Activated T-cell treated with anti-CD3 and anti-CD28 coated beads, Interleukin-2, amount 50 U/mL, for 4 hours (primary cell): ENCODE data around the gene SEC24C. TPM values are rescaled to one million over a fixed set of nuclear protein-coding genes. Genes with fewer than 3 reads are reported as not detected.

ENCODE experiments used
- ATAC-seq, 2 donors: fragments of 200-7000 bp; cut with Tn5 transposase; one replicate each; pipeline ENCODE4 v1.10.0; 2021
- DNase-seq: peaks from one replicate; pipeline ENCODE4 v3.0.0-alpha.2; 2020
- H3K27me3 Mint-ChIP-seq: one replicate; pipeline ENCODE4 v1.8.0; 2021; ENCODE audit warnings: low read depth, mixed read lengths
- H3K36me3 Mint-ChIP-seq: one replicate; pipeline ENCODE4 v1.8.0; 2022; ENCODE audit warnings: mixed read lengths; ENCODE audit not compliant: insufficient read depth
- H3K4me1 Mint-ChIP-seq: one replicate; pipeline ENCODE4 v1.8.0; 2021; ENCODE audit warnings: low read depth, mixed read lengths
- H3K4me3 Mint-ChIP-seq: one replicate; pipeline ENCODE4 v1.8.0; 2021; ENCODE audit warnings: mild to moderate bottlenecking, moderate library complexity, mixed read lengths
- H3K9me3 Mint-ChIP-seq: one replicate; pipeline ENCODE4 v1.8.0; 2021; ENCODE audit warnings: mixed read lengths
- total RNA-seq, 3 donors: library from RNA; stranded (reverse); gene quantifications; one replicate each; pipeline ENCODE4 v1.2.1, GENCODE V29; 2021

SEC24C gene
- total RNA-seq, 3 donors from 2014 or later = 101 to 109 (median 107) TPM

GRCh38 chr10:73769396-73769795 is 25.2 kb downstream of the SEC24C start:
- Mint-ChIP-seq H3K9me3 (no peaks in the 10 kb centered on the region), H3K27me3 (no peaks in the 10 kb centered on the region), H3K4me1 (peaks cover 31% of the 10 kb centered on the region), H3K4me3 (no peak overlapping the region), H3K36me3 (peaks cover 48% of the 10 kb centered on the region)
- no peak for DNase-seq
- ATAC-seq = no peak

- Mint-ChIP-seq H3K27me3 (no peaks in the 10 kb centered on the region), H3K4me3 (peak overlapping the region; percentile 91), H3K36me3 (peaks cover 36% of the 10 kb centered on the region), H3K9me3 (no peaks in the 10 kb centered on the region), H3K4me1 (peaks cover 47% of the 10 kb centered on the region)
- DNase-seq (peak; percentile 70), ATAC-seq (peak; percentile 1 to 49)
Measured at GRCh38 chr10:73771722-73772280, 27.6 kb downstream of the SEC24C start.

GRCh38 chr10:73772281-73773151 is 28.3 kb downstream of the SEC24C start:
- Mint-ChIP-seq H3K9me3 (no peaks in the 10 kb centered on the region), H3K4me1 (peaks cover 54% of the 10 kb centered on the region), H3K4me3 (peak overlapping the region; percentile 91), H3K27me3 (no peaks in the 10 kb centered on the region), H3K36me3 (peaks cover 36% of the 10 kb centered on the region)
- ATAC-seq (peak; percentile 79 to 82), DNase-seq (peak; percentile 75)

GRCh38 chr10:73773152-73773879 is 29.1 kb downstream of the SEC24C start:
- Mint-ChIP-seq H3K4me3 (peak overlapping the region; percentile 91), H3K36me3 (peaks cover 31% of the 10 kb centered on the region), H3K4me1 (peaks cover 54% of the 10 kb centered on the region), H3K9me3 (no peaks in the 10 kb centered on the region), H3K27me3 (no peaks in the 10 kb centered on the region)
- ATAC-seq (peak; percentile 4 to 12), DNase-seq (no peak)

GRCh38 chr10:73774637-73775036 is 30.5 kb downstream of the SEC24C start:
- Mint-ChIP-seq H3K4me3 (peak overlapping the region; percentile 91), H3K4me1 (peaks cover 47% of the 10 kb centered on the region), H3K36me3 (peaks cover 22% of the 10 kb centered on the region), H3K27me3 (no peaks in the 10 kb centered on the region), H3K9me3 (no peaks in the 10 kb centered on the region)
- ATAC-seq = no peak
- DNase-seq = no peak

GRCh38 chr10:73779018-73779417 is 34.8 kb downstream of the SEC24C start:
- ATAC-seq = no peak
- Mint-ChIP-seq H3K27me3 (no peaks in the 10 kb centered on the region), H3K4me1 (peaks cover 59% of the 10 kb centered on the region), H3K36me3 (peaks cover 18% of the 10 kb centered on the region), H3K4me3 (no peak overlapping the region), H3K9me3 (no peaks in the 10 kb centered on the region)
- DNase-seq = no peak

GRCh38 chr10:73779539-73780197 is 35.5 kb downstream of the SEC24C start:
- H3K4me3 Mint-ChIP-seq = peak overlapping the region; percentile 53

GRCh38 chr10:73780301-73780700 is 36.1 kb downstream of the SEC24C start:
- H3K4me1 Mint-ChIP-seq = peaks cover 52% of the 10 kb centered on the region
- H3K4me3 Mint-ChIP-seq = peak overlapping the region; percentile 98
- H3K36me3 Mint-ChIP-seq = peaks cover 13% of the 10 kb centered on the region
- H3K9me3 Mint-ChIP-seq = no peaks in the 10 kb centered on the region
- ATAC-seq = no peak
- H3K27me3 Mint-ChIP-seq = no peaks in the 10 kb centered on the region
- DNase-seq = no peak

More at GRCh38 chr10:73779539-73780197, 35.5 kb downstream of the SEC24C start:
- ATAC-seq (no peak), DNase-seq (no peak)
- Mint-ChIP-seq H3K27me3 (no peaks in the 10 kb centered on the region), H3K36me3 (peaks cover 16% of the 10 kb centered on the region), H3K4me1 (peaks cover 53% of the 10 kb centered on the region), H3K9me3 (no peaks in the 10 kb centered on the region)

GRCh38 chr10:73780966-73781365 is 36.8 kb downstream of the SEC24C start:
- peaks cover 47% of the 10 kb centered on the region for H3K4me1 Mint-ChIP-seq
- H3K4me3 Mint-ChIP-seq = peak overlapping the region; percentile 98
- H3K27me3 Mint-ChIP-seq = no peaks in the 10 kb centered on the region
- DNase-seq (no peak), ATAC-seq (no peak)
- H3K36me3 Mint-ChIP-seq = peaks cover 10% of the 10 kb centered on the region
- H3K9me3 Mint-ChIP-seq = no peaks in the 10 kb centered on the region

GRCh38 chr10:73781548-73781878 is 37.3 kb downstream of the SEC24C start:
- H3K36me3 Mint-ChIP-seq = peaks cover 10% of the 10 kb centered on the region
- no peak for DNase-seq
- ATAC-seq = no peak
- H3K4me3 Mint-ChIP-seq = peak overlapping the region; percentile 98
- H3K9me3 Mint-ChIP-seq = no peaks in the 10 kb centered on the region
- H3K4me1 Mint-ChIP-seq = peaks cover 52% of the 10 kb centered on the region
- H3K27me3 Mint-ChIP-seq = no peaks in the 10 kb centered on the region

- Mint-ChIP-seq H3K4me1 (peaks cover 52% of the 10 kb centered on the region), H3K9me3 (no peaks in the 10 kb centered on the region), H3K36me3 (peaks cover 7% of the 10 kb centered on the region), H3K27me3 (no peaks in the 10 kb centered on the region), H3K4me3 (peak within 1 kb of the TSS; percentile 98)
- ATAC-seq (peak; percentile 78 to 81), DNase-seq (peak; percentile 85)
Measured at GRCh38 chr10:73781879-73782748, 37.9 kb downstream of the SEC24C start, which contains the start of gene CHCHD1. TSS of gene CHCHD1 (plus strand) at chr10:73782048. CDS start at chr10:73782076, 28 bp downstream.

GRCh38 chr10:73782749-73783085 is 38.5 kb downstream of the SEC24C start:
- H3K4me3 Mint-ChIP-seq = peak overlapping the region; percentile 98
- H3K27me3 Mint-ChIP-seq = no peaks in the 10 kb centered on the region
- H3K4me1 Mint-ChIP-seq = peaks cover 52% of the 10 kb centered on the region
- no peak for DNase-seq
- ATAC-seq = no peak
- peaks cover 7% of the 10 kb centered on the region for H3K36me3 Mint-ChIP-seq
- no peaks in the 10 kb centered on the region for H3K9me3 Mint-ChIP-seq

GRCh38 chr10:73785211-73785720 is 41.1 kb downstream of the SEC24C start, which contains the start of gene ZSWIM8:
TSS of gene ZSWIM8 (plus strand) at chr10:73785606. CDS start at chr10:73785879, 273 bp downstream.
- Mint-ChIP-seq H3K36me3 (peaks cover 11% of the 10 kb centered on the region), H3K4me1 (peaks cover 46% of the 10 kb centered on the region)

More at GRCh38 chr10:73785211-73785720, 41.1 kb downstream of the SEC24C start, which contains the start of gene ZSWIM8:
- Mint-ChIP-seq H3K9me3 (no peaks in the 10 kb centered on the region), H3K27me3 (no peaks in the 10 kb centered on the region), H3K4me3 (peak within 1 kb of the TSS; percentile 89)
- ATAC-seq = peak; percentile 81 to 83
- DNase-seq = peak; percentile 74
